GM23338 (cell line): ENCODE data around the gene FAM89A. TPM values are rescaled to one million over a fixed set of nuclear protein-coding genes. Genes with fewer than 3 reads are reported as not detected.

Source experiments
- ATAC-seq: fragments of 200-7000 bp; cut with Tn5 transposase; 3 replicates; pipeline ENCODE4 v1.9.1; 2020
- DNase-seq: peaks from one replicate; pipeline ENCODE4 v3.0.0-alpha.2; 2015; ENCODE audit warnings: low spot score
- H2AFZ ChIP-seq: fragments of 200-600 bp; sonication (generic); 2 replicates; pipeline ENCODE4 v1.8.0; 2016; ENCODE audit warnings: antibody characterized with exemption, mild to moderate bottlenecking, moderate library complexity
- H3F3A ChIP-seq: fragments of 200-600 bp; sonication (generic); replicated peaks from 2 replicates; pipeline ENCODE4 v1.8.0; 2017; ENCODE audit warnings: antibody characterized with exemption, mixed run types, low read depth
- H3K27ac ChIP-seq: fragments of 200-600 bp; sonication (generic); 2 replicates; pipeline ENCODE4 v1.6.1; 2016; ENCODE audit warnings: low read depth
- H3K27me3 ChIP-seq: fragments of 200-600 bp; sonication (generic); 2 replicates; pipeline ENCODE4 v1.8.0; 2016; ENCODE audit warnings: mild to moderate bottlenecking, mixed run types, moderate library complexity; ENCODE audit not compliant: insufficient read depth
- H3K36me3 ChIP-seq: fragments of 200-600 bp; sonication (generic); 2 replicates; pipeline ENCODE4 v1.8.0; 2016; ENCODE audit warnings: mild to moderate bottlenecking; ENCODE audit not compliant: insufficient read depth
- H3K4me1 ChIP-seq: fragments of 200-600 bp; sonication (generic); 2 replicates; pipeline ENCODE4 v1.8.0; 2016; ENCODE audit warnings: mild to moderate bottlenecking, moderate library complexity; ENCODE audit not compliant: insufficient read depth
- H3K4me2 ChIP-seq: fragments of 200-600 bp; sonication (generic); 2 replicates; pipeline ENCODE4 v1.7.1; 2017; ENCODE audit warnings: mixed run types
- H3K4me3 ChIP-seq: fragments of 200-600 bp; sonication (generic); 2 replicates; pipeline ENCODE4 v1.6.1; 2016; ENCODE audit warnings: mixed run types
- H3K79me2 ChIP-seq: fragments of 200-600 bp; sonication (generic); replicated peaks from 2 replicates; pipeline ENCODE4 v1.8.0; 2017; ENCODE audit warnings: mild to moderate bottlenecking; ENCODE audit not compliant: insufficient read depth
- H3K9me2 ChIP-seq: fragments of 200-600 bp; sonication (generic); 2 replicates; pipeline ENCODE4 v1.8.0; 2017; ENCODE audit not compliant: insufficient read depth
- H4K20me1 ChIP-seq: fragments of 200-600 bp; sonication (generic); replicated peaks from 2 replicates; pipeline ENCODE4 v1.8.0; 2017; ENCODE audit warnings: mild to moderate bottlenecking; ENCODE audit not compliant: insufficient read depth
- H3K27ac Mint-ChIP-seq: 2 replicates; pipeline ENCODE4 v1.8.0; 2020; ENCODE audit warnings: inconsistent platforms, mild to moderate bottlenecking, moderate library complexity, mixed read lengths
- H3K27me3 Mint-ChIP-seq: 3 replicates; pipeline ENCODE4 v1.8.0; 2022; ENCODE audit warnings: low read depth, mild to moderate bottlenecking, moderate library complexity, mixed read lengths, inconsistent platforms; ENCODE audit not compliant: insufficient read depth, poor library complexity
- H3K36me3 Mint-ChIP-seq: 3 replicates; pipeline ENCODE4 v1.8.0; 2021; ENCODE audit warnings: low read depth, mild to moderate bottlenecking, inconsistent platforms, moderate library complexity, mixed read lengths
- H3K4me1 Mint-ChIP-seq: 3 replicates; pipeline ENCODE4 v1.8.0; 2020; ENCODE audit warnings: mild to moderate bottlenecking, inconsistent platforms, mixed read lengths
- H3K4me3 Mint-ChIP-seq: 3 replicates; pipeline ENCODE4 v1.8.0; 2021; ENCODE audit warnings: moderate library complexity, mild to moderate bottlenecking, inconsistent platforms, mixed read lengths
- H3K9me3 Mint-ChIP-seq: 3 replicates; pipeline ENCODE4 v1.8.0; 2020; ENCODE audit warnings: moderate library complexity, mild to moderate bottlenecking, inconsistent platforms, mixed read lengths
- EZH2phosphoT487 ChIP-seq: fragments of 200-600 bp; sonication (generic); IDR thresholded peaks from one replicate; pipeline ENCODE4 v1.8.1; 2018; ENCODE audit warnings: antibody characterized with exemption; ENCODE audit not compliant: unreplicated experiment
- NANOG ChIP-seq: IDR thresholded peaks from 2 replicates; pipeline ENCODE4 v1.6.1; 2016; ENCODE audit warnings: antibody characterized with exemption, borderline replicate concordance
- ZNF462 ChIP-seq: fragments of 250-450 bp; sonication (Bioruptor Pico); IDR thresholded peaks from 2 replicates; pipeline ENCODE4 v1.5.0; 2020; ENCODE audit warnings: mild to moderate bottlenecking, moderate library complexity
- polyA plus RNA-seq: library from polyadenylated mRNA; unstranded; fragments of >200 nt; fragmentation: Nextera tagmentation; extraction: Ambion mirVana; gene quantifications from 2 replicates; pipeline ENCODE4 v1.2.1, GENCODE V29; 2016
- total RNA-seq: library from RNA; depleted of rRNA; stranded (reverse); fragments of >200 nt; shearing (Covaris generic); gene quantifications from 2 replicates; pipeline ENCODE4 v1.2.3, GENCODE V29; 2014
- TF ChIP-seq, protein P1 (sequence below): IDR thresholded peaks from one replicate; pipeline ENCODE4 v1.6.1; 2018; ENCODE audit warnings: antibody characterized with exemption; ENCODE audit not compliant: unreplicated experiment

FAM89A gene
- total and polyA plus RNA-seq, 2 experiments from 2014 or later = 3.2 to 3.8 TPM

- Histone ChIP-seq H3K79me2 (0 out of 2 replicates have a peak, but pooled peaks cover 3% of the 10 kb centered on the region), H4K20me1 (peaks cover 79% of the 10 kb centered on the region), H3K27me3 (peaks cover 69% of the 10 kb centered on the region), H3K4me3 (no peak overlapping the region), H2AFZ (no peak overlapping the region), H3K36me3 (no peaks in the 10 kb centered on the region), H3F3A (no peaks in the 10 kb centered on the region), H3K9me2 (no peaks in the 10 kb centered on the region), H3K27ac (no peak overlapping the region), H3K4me2 (no peak overlapping the region), H3K4me1 (0 out of 2 replicates have a peak, but pooled peaks cover 13% of the 10 kb centered on the region)
- DNase-seq (no peak), ATAC-seq (no peak)
- H3K36me3 Mint-ChIP-seq = peaks cover 9% of the 10 kb centered on the region; the same call in 2 of the 3 replicates
- peaks cover 3% of the 10 kb centered on the region for H3K27me3 Mint-ChIP-seq
- no peak overlapping the region for H3K4me3 Mint-ChIP-seq
- no peaks in the 10 kb centered on the region; the same call in 2 of the 3 replicates for H3K9me3 Mint-ChIP-seq
- no peak for TF ChIP-seq NANOG
- TF ChIP-seq ZNF462 (CRISPR knock-in tag) = no peak
- TF ChIP-seq EZH2phosphoT487 = no peak
- TF ChIP-seq, protein P1, sequence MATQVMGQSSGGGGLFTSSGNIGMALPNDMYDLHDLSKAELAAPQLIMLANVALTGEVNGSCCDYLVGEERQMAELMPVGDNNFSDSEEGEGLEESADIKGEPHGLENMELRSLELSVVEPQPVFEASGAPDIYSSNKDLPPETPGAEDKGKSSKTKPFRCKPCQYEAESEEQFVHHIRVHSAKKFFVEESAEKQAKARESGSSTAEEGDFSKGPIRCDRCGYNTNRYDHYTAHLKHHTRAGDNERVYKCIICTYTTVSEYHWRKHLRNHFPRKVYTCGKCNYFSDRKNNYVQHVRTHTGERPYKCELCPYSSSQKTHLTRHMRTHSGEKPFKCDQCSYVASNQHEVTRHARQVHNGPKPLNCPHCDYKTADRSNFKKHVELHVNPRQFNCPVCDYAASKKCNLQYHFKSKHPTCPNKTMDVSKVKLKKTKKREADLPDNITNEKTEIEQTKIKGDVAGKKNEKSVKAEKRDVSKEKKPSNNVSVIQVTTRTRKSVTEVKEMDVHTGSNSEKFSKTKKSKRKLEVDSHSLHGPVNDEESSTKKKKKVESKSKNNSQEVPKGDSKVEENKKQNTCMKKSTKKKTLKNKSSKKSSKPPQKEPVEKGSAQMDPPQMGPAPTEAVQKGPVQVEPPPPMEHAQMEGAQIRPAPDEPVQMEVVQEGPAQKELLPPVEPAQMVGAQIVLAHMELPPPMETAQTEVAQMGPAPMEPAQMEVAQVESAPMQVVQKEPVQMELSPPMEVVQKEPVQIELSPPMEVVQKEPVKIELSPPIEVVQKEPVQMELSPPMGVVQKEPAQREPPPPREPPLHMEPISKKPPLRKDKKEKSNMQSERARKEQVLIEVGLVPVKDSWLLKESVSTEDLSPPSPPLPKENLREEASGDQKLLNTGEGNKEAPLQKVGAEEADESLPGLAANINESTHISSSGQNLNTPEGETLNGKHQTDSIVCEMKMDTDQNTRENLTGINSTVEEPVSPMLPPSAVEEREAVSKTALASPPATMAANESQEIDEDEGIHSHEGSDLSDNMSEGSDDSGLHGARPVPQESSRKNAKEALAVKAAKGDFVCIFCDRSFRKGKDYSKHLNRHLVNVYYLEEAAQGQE = no peak
- H3K27ac Mint-ChIP-seq = no peak overlapping the region
- H3K4me1 Mint-ChIP-seq = peaks cover 22% of the 10 kb centered on the region
Observed at GRCh38 chr1:230986976-230987375, 53.1 kb downstream of the FAM89A start.
